H9 (cell line): Measurements from ENCODE around the gene LGMN. TPM values are rescaled to one million over a fixed set of nuclear protein-coding genes. Genes with fewer than 3 reads are reported as not detected.

Source experiments
- DNase-seq: peaks from one replicate; pipeline ENCODE4 v3.0.0-alpha.2; 2017
- H2AFZ ChIP-seq: one replicate; pipeline ENCODE4 v1.6.1; 2013; ENCODE audit warnings: mild to moderate bottlenecking, low read length, control low read depth, moderate library complexity
- H2AK5ac ChIP-seq: 2 replicates; pipeline ENCODE4 v1.6.1; 2013; ENCODE audit warnings: low read length, control low read depth, mixed read lengths; ENCODE audit not compliant: insufficient read length
- H2BK120ac ChIP-seq: one replicate; pipeline ENCODE4 v1.6.1; 2013; ENCODE audit warnings: low read depth, mild to moderate bottlenecking, low read length, control low read depth, inconsistent platforms; ENCODE audit not compliant: poor library complexity, severe bottlenecking
- H2BK12ac ChIP-seq: 2 replicates; pipeline ENCODE4 v1.6.1; 2013; ENCODE audit warnings: low read length, control low read depth, mixed read lengths, low read depth; ENCODE audit not compliant: insufficient read length
- H2BK15ac ChIP-seq: 2 replicates; pipeline ENCODE4 v1.6.1; 2013; ENCODE audit warnings: low read depth, low read length, control low read depth
- H2BK20ac ChIP-seq: one replicate; pipeline ENCODE4 v1.6.1; 2013; ENCODE audit warnings: low read depth, mild to moderate bottlenecking, low read length, control low read depth, inconsistent platforms; ENCODE audit not compliant: poor library complexity, severe bottlenecking
- H2BK5ac ChIP-seq: 2 replicates; pipeline ENCODE4 v1.6.1; 2013; ENCODE audit warnings: low read length, control low read depth, mixed read lengths; ENCODE audit not compliant: insufficient read length
- H3K14ac ChIP-seq: 2 replicates; pipeline ENCODE4 v1.6.1; 2013; ENCODE audit warnings: low read length, control low read depth; ENCODE audit not compliant: insufficient read depth
- H3K18ac ChIP-seq: 2 replicates; pipeline ENCODE4 v1.6.1; 2013; ENCODE audit warnings: low read depth, mild to moderate bottlenecking, mixed read lengths, low read length, control low read depth; ENCODE audit not compliant: insufficient read length
- H3K23ac ChIP-seq: 2 replicates; pipeline ENCODE4 v1.6.1; 2013; ENCODE audit warnings: low read length, control low read depth, mixed read lengths, low read depth; ENCODE audit not compliant: insufficient read length
- H3K23me2 ChIP-seq: 2 replicates; pipeline ENCODE4 v1.6.1; 2013; ENCODE audit warnings: low read depth, mild to moderate bottlenecking, mixed read lengths, low read length, control low read depth; ENCODE audit not compliant: insufficient read length, poor library complexity, severe bottlenecking
- H3K27ac ChIP-seq: 2 replicates; pipeline ENCODE4 v1.5.1; 2013; ENCODE audit warnings: low read length, control low read depth, mixed read lengths, low read depth; ENCODE audit not compliant: insufficient read length
- H3K27me3 ChIP-seq: 2 replicates; pipeline ENCODE4 v1.6.1; 2013; ENCODE audit warnings: low read length, control low read depth, inconsistent platforms; ENCODE audit not compliant: insufficient read depth
- H3K4ac ChIP-seq: 2 replicates; pipeline ENCODE4 v1.6.1; 2013; ENCODE audit warnings: low read depth, mild to moderate bottlenecking, control low read depth, inconsistent platforms, low read length, moderate library complexity
- H3K4me1 ChIP-seq: 2 replicates; pipeline ENCODE4 v1.6.1; 2013; ENCODE audit warnings: low read length, control low read depth, inconsistent platforms; ENCODE audit not compliant: insufficient read depth
- H3K4me2 ChIP-seq: 2 replicates; pipeline ENCODE4 v1.6.1; 2013; ENCODE audit warnings: low read length, control low read depth, mixed read lengths; ENCODE audit not compliant: insufficient read length, insufficient read depth
- H3K56ac ChIP-seq: 2 replicates; pipeline ENCODE4 v1.6.1; 2013; ENCODE audit warnings: low read depth, mild to moderate bottlenecking, mixed read lengths, low read length, control low read depth; ENCODE audit not compliant: insufficient read length
- H3K79me1 ChIP-seq: 2 replicates; pipeline ENCODE4 v1.6.1; 2013; ENCODE audit warnings: low read depth, mild to moderate bottlenecking, moderate library complexity, low read length, control low read depth, inconsistent platforms; ENCODE audit not compliant: insufficient read depth, poor library complexity, severe bottlenecking
- H3K79me2 ChIP-seq: 2 replicates; pipeline ENCODE4 v1.6.1; 2013; ENCODE audit warnings: low read length, control low read depth, inconsistent platforms; ENCODE audit not compliant: insufficient read depth
- H3K9ac ChIP-seq: 2 replicates; pipeline ENCODE4 v1.6.1; 2013; ENCODE audit warnings: low read length, control low read depth, mixed read lengths; ENCODE audit not compliant: insufficient read length; ENCODE audit errors: extremely low read depth
- H3K9me3 ChIP-seq: one replicate; pipeline ENCODE4 v1.6.1; 2013; ENCODE audit warnings: low read depth, low read length, inconsistent platforms; ENCODE audit not compliant: control insufficient read depth
- H3T11ph ChIP-seq: one replicate; pipeline ENCODE4 v1.6.1; 2013; ENCODE audit warnings: mild to moderate bottlenecking, low read length, control low read depth, inconsistent platforms
- H4K20me1 ChIP-seq: one replicate; pipeline ENCODE4 v1.6.1; 2013; ENCODE audit not compliant: control insufficient read depth, insufficient read length, insufficient read depth
- H4K5ac ChIP-seq: 2 replicates; pipeline ENCODE4 v1.6.1; 2013; ENCODE audit warnings: low read depth, mild to moderate bottlenecking, mixed read lengths, low read length, control low read depth; ENCODE audit not compliant: insufficient read length
- H4K8ac ChIP-seq: replicated peaks from 2 replicates; pipeline ENCODE4 v1.6.1; 2013; ENCODE audit warnings: low read length, control low read depth, mixed read lengths, low read depth; ENCODE audit not compliant: insufficient read length
- H4K91ac ChIP-seq: 2 replicates; pipeline ENCODE4 v1.6.1; 2013; ENCODE audit warnings: low read depth, mild to moderate bottlenecking, moderate library complexity, mixed read lengths, low read length, control low read depth; ENCODE audit not compliant: insufficient read length
- H3K27ac Mint-ChIP-seq, 3 experiments: 2 replicates in 2 of 3; 3 replicates in 1 of 3; pipeline ENCODE4 v1.8.0; 2020 to 2021; ENCODE audit warnings: mixed read lengths in 3 of 3, mild to moderate bottlenecking in 1 of 3, moderate library complexity in 1 of 3
- H3K27me3 Mint-ChIP-seq: 2 replicates; pipeline ENCODE4 v1.8.0; 2021; ENCODE audit warnings: low read depth, mild to moderate bottlenecking, moderate library complexity, mixed read lengths
- H3K36me3 Mint-ChIP-seq, 3 experiments: 2 replicates in 2 of 3; 3 replicates in 1 of 3; pipeline ENCODE4 v1.8.0; 2020 to 2021; ENCODE audit warnings: low read depth in 3 of 3, mixed read lengths in 3 of 3; ENCODE audit not compliant: insufficient read depth in 1 of 3
- H3K4me1 Mint-ChIP-seq, 2 experiments: 2 replicates each; pipeline ENCODE4 v1.8.0; 2020; ENCODE audit warnings: mixed read lengths in 2 of 2
- H3K4me3 Mint-ChIP-seq, 2 experiments: 2 replicates in 1 of 2; 3 replicates in 1 of 2; pipeline ENCODE4 v1.8.0; 2020 to 2021; ENCODE audit warnings: mild to moderate bottlenecking in 2 of 2, mixed read lengths in 2 of 2, moderate library complexity in 1 of 2
- H3K9me3 Mint-ChIP-seq, 2 experiments: 2 replicates in 1 of 2; 3 replicates in 1 of 2; pipeline ENCODE4 v1.8.0; 2020; ENCODE audit warnings: mild to moderate bottlenecking in 2 of 2, mixed read lengths in 2 of 2, moderate library complexity in 1 of 2
- WGBS: extraction: QIAGEN DNeasy Blood & Tissue Kit; methylation state at CpG from one replicate; pipeline ENCODE4 v1.1.7; 2013; ENCODE audit warnings: missing lambda C conversion rate, low lambda C conversion rate, mixed read lengths; ENCODE audit not compliant: insufficient read length; ENCODE audit errors: extremely low coverage; 5-methylcytosine and 5-hydroxymethylcytosine counted together
- total RNA-seq: library from RNA; stranded (reverse); gene quantifications from 2 replicates; pipeline ENCODE4 v1.2.1, GENCODE V29; 2021
- TF ChIP-seq, protein P1 (sequence below): fragments of 200-600 bp; sonication (generic); conservative IDR thresholded peaks from 3 replicates; pipeline ENCODE4 v1.8.0; 2021; ENCODE audit warnings: antibody characterized with exemption, mild to moderate bottlenecking

Gene LGMN
- total RNA-seq, 1 experiment from 2014 or later: 55.3 TPM

DNA sequence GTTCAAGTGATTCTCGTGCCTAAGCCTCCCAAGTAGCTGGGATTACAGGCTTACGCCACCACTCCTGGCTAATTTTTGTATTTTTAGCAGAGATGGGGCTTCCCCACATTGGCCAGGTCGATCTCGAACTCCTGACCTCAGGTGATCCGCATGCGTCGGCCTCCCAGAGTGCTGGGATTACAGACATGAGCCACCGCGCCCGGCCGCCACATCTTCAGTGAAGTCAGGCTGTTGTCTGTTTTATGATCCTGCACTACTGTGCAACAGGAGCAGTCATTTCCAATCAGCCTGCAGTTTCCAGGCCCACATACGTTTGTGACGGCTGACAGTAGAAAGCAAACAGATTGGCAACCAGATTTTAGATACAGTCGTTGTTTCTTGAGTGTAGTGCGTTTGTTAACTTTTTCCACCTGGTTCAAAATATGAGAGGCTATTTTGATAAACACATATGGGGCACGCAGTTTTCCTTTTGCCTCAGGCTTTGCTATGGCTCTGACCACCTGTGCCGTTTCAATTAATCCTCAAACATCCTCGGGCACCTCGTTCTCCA is 74.8 kb downstream of the LGMN start:
- Histone ChIP-seq H3K4me2 (no peak overlapping the region), H3K4ac (no peak overlapping the region), H3K79me1 (no peaks in the 10 kb centered on the region), H3K23me2 (no peaks in the 10 kb centered on the region), H3K27ac (no peak overlapping the region), H2BK15ac (no peak overlapping the region), H3K23ac (no peak overlapping the region), H4K5ac (no peak overlapping the region), H3K18ac (no peak overlapping the region), H2BK20ac (no peak overlapping the region), H3K56ac (no peak overlapping the region), H3K79me2 (no peaks in the 10 kb centered on the region), H4K91ac (no peak overlapping the region), H3K27me3 (no peaks in the 10 kb centered on the region), H2BK120ac (no peak overlapping the region), H4K20me1 (no peaks in the 10 kb centered on the region), H3K14ac (no peak overlapping the region), H3K9me3 (no peaks in the 10 kb centered on the region), H4K8ac (no peak overlapping the region), H3K4me1 (no peaks in the 10 kb centered on the region), H3T11ph (no peak overlapping the region), H3K9ac (no peak overlapping the region), H2BK12ac (no peak overlapping the region), H2AFZ (no peak overlapping the region), H2BK5ac (no peak overlapping the region), H2AK5ac (no peak overlapping the region)
- peaks cover 5 to 11% of the 10 kb centered on the region in 2 experiments for H3K4me1 Mint-ChIP-seq
- no peaks in the 10 kb centered on the region for H3K9me3 Mint-ChIP-seq
- no peaks in the 10 kb centered on the region; the same call in none of the 2 replicates for H3K27me3 Mint-ChIP-seq
- DNase-seq: no peak
- TF ChIP-seq, protein P1, sequence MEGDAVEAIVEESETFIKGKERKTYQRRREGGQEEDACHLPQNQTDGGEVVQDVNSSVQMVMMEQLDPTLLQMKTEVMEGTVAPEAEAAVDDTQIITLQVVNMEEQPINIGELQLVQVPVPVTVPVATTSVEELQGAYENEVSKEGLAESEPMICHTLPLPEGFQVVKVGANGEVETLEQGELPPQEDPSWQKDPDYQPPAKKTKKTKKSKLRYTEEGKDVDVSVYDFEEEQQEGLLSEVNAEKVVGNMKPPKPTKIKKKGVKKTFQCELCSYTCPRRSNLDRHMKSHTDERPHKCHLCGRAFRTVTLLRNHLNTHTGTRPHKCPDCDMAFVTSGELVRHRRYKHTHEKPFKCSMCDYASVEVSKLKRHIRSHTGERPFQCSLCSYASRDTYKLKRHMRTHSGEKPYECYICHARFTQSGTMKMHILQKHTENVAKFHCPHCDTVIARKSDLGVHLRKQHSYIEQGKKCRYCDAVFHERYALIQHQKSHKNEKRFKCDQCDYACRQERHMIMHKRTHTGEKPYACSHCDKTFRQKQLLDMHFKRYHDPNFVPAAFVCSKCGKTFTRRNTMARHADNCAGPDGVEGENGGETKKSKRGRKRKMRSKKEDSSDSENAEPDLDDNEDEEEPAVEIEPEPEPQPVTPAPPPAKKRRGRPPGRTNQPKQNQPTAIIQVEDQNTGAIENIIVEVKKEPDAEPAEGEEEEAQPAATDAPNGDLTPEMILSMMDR: no peak
- WGBS: no CpG with 5 or more reads among the region's 19 CpGs
- H3K36me3 Mint-ChIP-seq: no peaks in the 10 kb centered on the region
- no peak overlapping the region for H3K4me3 Mint-ChIP-seq
- no peak overlapping the region for H3K27ac Mint-ChIP-seq
